Measurements from ENCODE around the gene ASAP2.

DNA sequence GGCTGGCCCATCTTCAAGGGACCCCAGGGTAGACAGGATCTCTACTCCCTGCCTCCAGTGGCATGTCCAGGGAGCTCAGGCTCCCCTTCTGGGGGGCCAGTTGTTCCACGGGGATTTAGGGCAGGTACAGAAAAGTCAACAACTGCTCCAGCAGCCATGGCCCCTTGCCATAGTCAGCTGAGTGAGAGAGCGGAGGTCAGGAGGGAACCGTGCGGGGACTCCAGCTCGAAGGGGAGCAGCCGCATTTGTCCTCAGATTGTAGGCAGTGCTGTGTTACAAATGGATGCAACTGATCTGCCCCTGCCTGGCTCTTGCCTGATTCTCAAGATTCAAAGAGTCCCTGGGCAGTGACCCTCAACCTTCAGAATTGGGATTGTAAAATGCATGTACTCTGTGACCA is 166.9 kb downstream of the ASAP2 start:
- TF ChIP-seq EZH2 (IDR thresholded peaks at IDR 0.05; ENCODE audit: low read length): no peak
- TF ChIP-seq, protein P1, sequence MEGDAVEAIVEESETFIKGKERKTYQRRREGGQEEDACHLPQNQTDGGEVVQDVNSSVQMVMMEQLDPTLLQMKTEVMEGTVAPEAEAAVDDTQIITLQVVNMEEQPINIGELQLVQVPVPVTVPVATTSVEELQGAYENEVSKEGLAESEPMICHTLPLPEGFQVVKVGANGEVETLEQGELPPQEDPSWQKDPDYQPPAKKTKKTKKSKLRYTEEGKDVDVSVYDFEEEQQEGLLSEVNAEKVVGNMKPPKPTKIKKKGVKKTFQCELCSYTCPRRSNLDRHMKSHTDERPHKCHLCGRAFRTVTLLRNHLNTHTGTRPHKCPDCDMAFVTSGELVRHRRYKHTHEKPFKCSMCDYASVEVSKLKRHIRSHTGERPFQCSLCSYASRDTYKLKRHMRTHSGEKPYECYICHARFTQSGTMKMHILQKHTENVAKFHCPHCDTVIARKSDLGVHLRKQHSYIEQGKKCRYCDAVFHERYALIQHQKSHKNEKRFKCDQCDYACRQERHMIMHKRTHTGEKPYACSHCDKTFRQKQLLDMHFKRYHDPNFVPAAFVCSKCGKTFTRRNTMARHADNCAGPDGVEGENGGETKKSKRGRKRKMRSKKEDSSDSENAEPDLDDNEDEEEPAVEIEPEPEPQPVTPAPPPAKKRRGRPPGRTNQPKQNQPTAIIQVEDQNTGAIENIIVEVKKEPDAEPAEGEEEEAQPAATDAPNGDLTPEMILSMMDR (optimal IDR thresholded peaks at IDR 0.05 in 1 of 3, IDR thresholded peaks at IDR 0.05 in 1 of 3, conservative IDR thresholded peaks at IDR 0.05 in 1 of 3; ENCODE audit: extremely low read depth in 1 of 3, insufficient read depth in 2 of 3, low read length in 3 of 3): no peak
